ENCODE measurements around the gene ESD.
"Not testable (repeated sequence)": the region's sequence is repeated elsewhere in the genome, so short reads cannot be mapped to it uniquely, and the experiment has no call there.

The ESD gene, protein sequence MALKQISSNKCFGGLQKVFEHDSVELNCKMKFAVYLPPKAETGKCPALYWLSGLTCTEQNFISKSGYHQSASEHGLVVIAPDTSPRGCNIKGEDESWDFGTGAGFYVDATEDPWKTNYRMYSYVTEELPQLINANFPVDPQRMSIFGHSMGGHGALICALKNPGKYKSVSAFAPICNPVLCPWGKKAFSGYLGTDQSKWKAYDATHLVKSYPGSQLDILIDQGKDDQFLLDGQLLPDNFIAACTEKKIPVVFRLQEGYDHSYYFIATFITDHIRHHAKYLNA

DNA sequence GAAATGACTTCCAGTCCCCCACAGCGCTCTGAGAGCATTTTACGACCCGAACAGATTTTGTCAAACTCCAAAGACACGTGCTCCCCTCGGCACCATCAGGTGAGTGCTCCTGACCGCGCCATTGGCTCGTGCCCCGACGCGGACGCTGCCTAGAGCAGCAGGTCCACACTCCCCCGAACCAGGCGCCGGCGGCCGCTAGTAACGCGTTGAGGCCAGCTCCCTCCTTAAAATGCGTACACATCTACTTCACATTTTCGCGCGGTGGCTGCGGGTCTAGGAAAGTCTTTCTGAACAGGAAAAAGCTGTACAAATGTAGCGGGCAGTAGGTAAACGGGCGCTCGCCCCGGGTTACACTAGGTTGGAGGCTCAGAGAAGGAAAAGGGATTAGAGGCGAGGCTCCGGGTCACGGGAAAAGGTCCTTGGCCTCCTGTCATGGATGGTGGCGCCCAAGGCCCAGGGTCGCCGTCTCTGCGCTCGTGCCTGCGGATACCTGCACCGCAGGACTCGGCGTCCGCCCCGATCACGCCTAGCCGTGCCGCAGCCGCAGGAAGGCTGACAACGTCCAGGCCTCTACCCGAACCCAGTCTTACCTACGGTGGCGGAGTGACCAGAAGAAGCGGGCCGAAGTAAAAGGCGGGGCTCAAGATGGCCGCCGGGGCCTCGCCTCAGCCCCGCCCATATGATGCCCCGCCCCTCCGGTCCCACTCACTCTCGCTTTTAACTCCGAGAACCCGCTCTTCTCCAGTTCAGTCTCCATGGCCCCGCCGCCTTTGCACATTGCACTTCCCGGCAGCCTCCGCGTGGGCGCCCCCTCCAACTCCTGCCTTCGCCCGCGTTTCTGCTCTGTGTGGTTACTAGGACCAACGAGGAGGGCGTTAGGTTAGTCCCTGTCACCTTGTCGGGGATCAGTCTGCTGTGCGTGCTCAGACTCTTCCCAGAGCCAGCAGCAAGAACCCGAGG is at the start of gene ESD:
ESD (minus strand) TSS at position 647 of the 960 bp plus-strand sequence. CDS start 5,748 bp downstream, outside the sequence.
- DNase-seq (ENCODE audit: low read depth in 2 of 2), result peak; percentile 78 to 80

DNA sequence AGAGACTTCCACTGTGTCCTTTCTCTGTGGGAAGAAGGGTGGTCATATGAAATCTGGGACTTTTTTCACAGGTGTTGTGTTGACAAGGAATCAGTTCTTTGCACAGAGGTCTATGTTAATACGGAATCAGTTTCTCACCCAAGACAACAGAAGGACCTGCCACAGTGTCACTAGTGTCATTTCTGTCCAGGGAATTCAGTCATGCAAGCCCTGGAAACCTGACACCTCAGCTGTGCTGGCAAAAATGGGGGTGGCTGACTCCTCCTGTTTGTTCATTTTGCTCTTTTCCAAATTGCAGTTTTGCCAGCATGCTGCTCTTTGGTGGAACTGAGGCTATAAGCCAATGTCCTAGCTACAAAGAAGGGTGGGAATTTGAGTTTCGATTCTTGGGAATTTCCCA is 49.8 kb upstream of the ESD start:
- DNase-seq (ENCODE audit: low read depth in 2 of 2), result no peak

DNA sequence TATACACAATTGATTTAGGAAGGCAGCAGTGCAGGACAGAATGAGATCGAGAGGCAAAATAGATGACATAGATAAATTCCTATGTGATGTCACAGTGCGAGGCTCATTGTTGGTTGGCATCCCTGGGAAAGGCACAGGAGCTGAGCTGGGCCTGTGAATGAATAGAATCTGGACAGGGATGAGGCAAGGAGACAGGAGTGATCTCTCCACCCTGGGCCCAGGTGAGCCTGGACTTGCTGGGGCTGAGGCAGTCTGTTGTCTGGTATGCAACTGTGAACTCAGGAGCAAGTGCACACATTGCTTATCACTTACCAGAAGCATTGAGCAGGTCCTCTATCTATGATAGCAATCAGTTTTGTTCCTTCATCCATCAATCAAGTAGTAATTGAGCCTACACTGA is 48.2 kb upstream of the ESD start:
- no peak for DNase-seq (ENCODE audit: low read depth in 2 of 2)

GRCh38 chr13:46844431-46844830 is 47.5 kb upstream of the ESD start:
- DNase-seq (ENCODE audit: low read depth in 2 of 2), result no peak

DNA sequence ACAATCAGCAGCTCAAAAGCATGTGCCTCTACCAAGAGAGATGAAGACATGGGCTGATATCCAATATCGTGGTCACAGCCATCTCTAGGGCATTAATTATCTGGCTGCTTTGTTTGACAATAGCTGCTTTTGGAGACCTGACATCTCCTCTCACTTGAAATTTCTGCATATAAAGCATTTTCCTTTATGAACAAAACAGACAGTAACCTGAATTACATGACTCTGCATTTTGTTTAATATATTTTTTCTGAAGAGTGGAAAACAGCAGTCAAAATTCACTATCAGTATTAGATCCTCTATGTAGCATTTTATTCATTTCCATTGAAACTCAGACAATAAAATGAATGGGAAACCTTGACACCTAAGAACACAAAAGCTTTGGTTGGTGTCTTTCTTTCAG is 42.4 kb upstream of the ESD start:
- DNase-seq (ENCODE audit: low read depth in 2 of 2), result no peak

DNA sequence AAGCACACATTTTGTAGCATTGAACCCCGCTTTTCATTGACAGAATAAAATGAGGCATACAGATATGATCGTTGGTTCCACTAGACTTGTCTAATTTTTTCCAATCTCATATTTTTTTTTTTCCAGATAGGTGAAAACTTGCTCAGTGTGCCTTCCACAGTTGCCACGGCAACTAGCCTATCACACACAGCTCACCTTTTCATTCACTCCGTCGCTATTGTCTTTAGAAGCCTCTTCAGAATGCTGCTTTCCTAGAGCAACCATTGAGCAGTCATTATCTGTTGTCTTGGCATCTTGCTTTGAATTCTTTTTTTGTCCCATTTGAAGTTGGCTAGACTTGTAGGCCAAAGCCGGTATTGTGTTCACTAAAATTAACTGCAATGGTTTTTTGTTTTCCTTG is 37.7 kb upstream of the ESD start:
- DNase-seq (ENCODE audit: low read depth in 2 of 2), result no peak

GRCh38 chr13:46831588-46832194 is 34.7 kb upstream of the ESD start:
- peak; percentile 5 to 17 for DNase-seq (ENCODE audit: low read depth in 2 of 2)

- no peak for DNase-seq (ENCODE audit: low read depth in 2 of 2)
Measured at GRCh38 chr13:46830405-46831005, 33.5 kb upstream of the ESD start.

GRCh38 chr13:46822551-46822950 is 25.6 kb upstream of the ESD start:
- no peak for DNase-seq (ENCODE audit: low read depth in 2 of 2)

- DNase-seq (ENCODE audit: low read depth in 2 of 2), result no peak
Measured at GRCh38 chr13:46817838-46818476, 21.0 kb upstream of the ESD start.

DNA sequence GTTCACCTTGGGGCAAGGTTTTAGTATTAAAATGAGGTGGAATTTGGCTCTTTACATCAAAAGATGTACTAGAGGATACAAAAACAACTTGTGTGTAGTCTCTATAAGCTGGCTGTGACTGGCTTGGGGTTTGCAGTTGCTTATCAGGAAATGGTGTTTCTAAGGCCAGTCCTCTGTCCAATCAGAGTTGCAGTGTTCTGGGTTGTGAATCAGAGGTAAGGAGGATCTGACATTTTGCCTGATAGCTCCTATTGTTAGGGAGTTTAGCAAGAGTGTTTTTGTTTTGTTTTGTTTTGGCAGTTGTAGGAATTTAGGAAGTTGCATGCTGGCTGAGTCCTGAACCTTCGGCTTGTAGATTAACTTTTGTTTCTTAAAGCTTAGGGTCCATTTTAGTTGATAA is 20.1 kb upstream of the ESD start:
- DNase-seq (ENCODE audit: low read depth in 2 of 2), result no peak

GRCh38 chr13:46816371-46816770 is 19.4 kb upstream of the ESD start:
- DNase-seq (ENCODE audit: low read depth in 2 of 2), result no peak

DNA sequence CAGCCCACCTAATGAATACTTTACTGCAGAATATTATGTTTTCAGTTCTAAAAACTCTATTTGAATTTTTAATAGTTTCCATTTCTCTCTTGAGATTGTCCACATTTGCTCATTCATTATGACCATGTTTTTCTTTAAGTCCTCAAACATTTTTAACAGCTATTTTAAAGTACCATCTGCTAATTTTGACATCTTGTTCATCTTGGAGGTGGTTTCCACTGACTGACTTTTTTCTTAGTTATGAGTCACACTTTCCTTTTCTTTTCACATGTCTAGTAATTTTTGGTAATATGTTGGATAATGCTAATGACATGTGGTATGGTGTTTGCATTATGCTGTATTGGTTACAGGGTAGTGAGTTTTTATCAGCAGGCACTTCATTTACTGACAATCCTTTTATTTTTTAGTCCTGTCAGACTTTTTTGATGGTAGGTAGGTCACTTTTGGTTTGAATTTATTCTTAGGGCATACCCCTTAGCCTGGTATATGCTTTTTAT is 15.4 kb upstream of the ESD start:
- no peak for DNase-seq (ENCODE audit: low read depth in 2 of 2)

- DNase-seq (ENCODE audit: low read depth in 2 of 2), result no peak
Measured at GRCh38 chr13:46810440-46810839, 13.5 kb upstream of the ESD start.

DNA sequence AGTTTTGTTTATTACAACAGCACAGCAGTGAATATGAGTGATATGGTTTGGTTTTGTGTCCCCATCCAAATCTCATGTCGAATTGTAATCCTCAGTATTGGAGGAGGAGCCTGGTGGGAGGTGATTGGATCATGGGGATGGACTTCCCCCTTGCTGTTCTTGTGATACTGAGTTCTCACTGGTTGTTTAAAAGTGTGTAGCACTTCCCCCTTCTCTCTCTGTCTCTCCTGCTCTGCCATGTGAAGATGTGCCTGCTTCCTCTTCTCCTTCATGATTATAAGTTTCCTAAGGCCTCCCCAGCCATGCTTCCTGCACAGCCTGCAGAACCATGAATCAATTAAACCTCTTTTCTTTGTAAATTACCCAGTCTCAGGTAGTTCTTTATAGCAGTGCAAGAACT is 8.0 kb upstream of the ESD start:
- not testable (repeated sequence) for DNase-seq (ENCODE audit: low read depth in 2 of 2)

GRCh38 chr13:46804391-46804815 is 7.4 kb upstream of the ESD start:
- peak; percentile 83 to 87 for DNase-seq (ENCODE audit: low read depth in 2 of 2)

- DNase-seq (ENCODE audit: low read depth in 2 of 2), result peak in 1 of 2 experiments; percentile 11
Measured at GRCh38 chr13:46803586-46803985, 6.6 kb upstream of the ESD start.

- no peak for DNase-seq (ENCODE audit: low read depth in 2 of 2)
Measured at GRCh38 chr13:46801858-46802257, 4.9 kb upstream of the ESD start.

GRCh38 chr13:46799139-46799538 is 2.2 kb upstream of the ESD start:
- DNase-seq (ENCODE audit: low read depth in 2 of 2), result no peak

GRCh38 chr13:46797501-46798237 is 708 bp upstream of the ESD start:
- no peak for DNase-seq (ENCODE audit: low read depth in 2 of 2)

DNA sequence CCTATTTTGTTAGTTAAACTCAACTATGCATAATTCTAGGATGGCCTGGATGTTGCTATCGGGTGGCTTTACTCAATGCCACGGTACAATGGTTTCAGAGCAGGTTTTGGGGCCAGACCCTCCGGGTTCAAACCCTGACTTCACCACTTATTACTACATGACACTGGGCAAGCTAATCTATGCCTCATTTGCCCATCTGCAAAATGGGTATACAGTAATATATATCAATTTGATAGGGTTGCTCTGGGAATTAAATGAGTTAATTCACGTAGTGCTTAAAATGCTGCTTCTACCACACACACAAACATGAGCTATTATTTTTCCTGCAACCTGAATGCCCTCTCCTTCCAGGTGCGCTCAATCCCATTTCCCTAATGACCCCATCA is 839 bp downstream of the ESD start:
- DNase-seq (ENCODE audit: low read depth in 2 of 2), result no peak

All from fibroblast of skin of left biceps (primary cell).